Left cardiac atrium (tissue), 4 donors: ENCODE measurements around the gene PRR35. TPM values are rescaled to one million over a fixed set of nuclear protein-coding genes. Genes with fewer than 3 reads are reported as not detected.
A peak's percentile ranks its signal among the peaks of the same experiment; 100 is the strongest.

Experiments used
- ATAC-seq, 2 donors: fragments of 200-7000 bp; cut with Tn5 transposase; one replicate each; pipeline ENCODE4 v1.9.1; 2020; ENCODE audit warnings: mild to moderate bottlenecking in 2 of 2, moderate library complexity in 2 of 2
- DNase-seq: peaks from one replicate; pipeline ENCODE4 v3.0.0-alpha.2; 2020
- intact Hi-C, 2 donors: fragments of 100-400 bp; cut with DNase I; formaldehyde crosslinking; loops; one replicate each; pipeline versions ENCODE4 v1.14.1 to v1.15.1; 2022 to 2023
- total RNA-seq, 2 donors: library from RNA; stranded (reverse); fragmentation: NEBNext Ultra II Directional; extraction: Animal tissue kit (Norgen Biotek cat#: 25700); gene quantifications; one replicate each; pipeline ENCODE4 v1.2.1, GENCODE V29; 2021
- donor health status: DM: no; HTN: yes; CAD: no.
- donor health status: DM: no; HTN: yes; CAD: no; lungs with severe emphysema.
- donor health status: DM: yes; HTN: yes; CAD: no.
- donor health status: Dilated cardiomyopathy.

Gene PRR35
- total RNA-seq, 2 donors from 2014 or later = not detected

GRCh38 chr16:574021-574760 lies 14.0 kb downstream of the PRR35 start:
- intact Hi-C loops = loop anchor here in 1 of 2 donors (5.0 kb wide), 1 partner anchor 88 kb away; no protein-coding TSS in a partner anchor
- ATAC-seq = no peak
- no peak for DNase-seq

- intact Hi-C loops = no loop called here
- ATAC-seq (no peak), DNase-seq (no peak)
These were observed 15.4 kb downstream of the PRR35 start for GRCh38 chr16:575354-576196.

GRCh38 chr16:576197-576822 lies 16.1 kb downstream of the PRR35 start:
- DNase-seq (no peak), ATAC-seq (no peak)
- intact Hi-C loops = no loop called here

- ATAC-seq (no peak), DNase-seq (no peak)
- intact Hi-C loops = no loop called here
These were observed 16.6 kb downstream of the PRR35 start for GRCh38 chr16:576823-577201.

- intact Hi-C loops = no loop called here
- DNase-seq = no peak
- ATAC-seq = no peak
These were observed 17.6 kb downstream of the PRR35 start for GRCh38 chr16:577796-578195.

- intact Hi-C loops = no loop called here
- ATAC-seq (no peak), DNase-seq (no peak)
These were observed 18.2 kb downstream of the PRR35 start for GRCh38 chr16:578232-578869.

- ATAC-seq = peak; percentile 75 to 83
- intact Hi-C loops = no loop called here
- DNase-seq = peak; percentile 77
These were observed 18.7 kb downstream of the PRR35 start for GRCh38 chr16:578870-579405.

- intact Hi-C loops = loop anchor here in 1 of 2 donors (5.0 kb wide), 1 partner anchor 87 kb away; the partner anchor contains the start of gene RHOT2
- DNase-seq (no peak), ATAC-seq (no peak)
These were observed 20.1 kb downstream of the PRR35 start for GRCh38 chr16:580141-580945.

GRCh38 chr16:580946-581498 lies 20.8 kb downstream of the PRR35 start:
- DNase-seq (no peak), ATAC-seq (no peak)
- intact Hi-C loops = loop anchor here in 1 of 2 donors (5.0 kb wide), 1 partner anchor 86 kb away; the partner anchor contains the start of gene RHOT2

- intact Hi-C loops = loop anchor here in 1 of 2 donors (5.0 kb wide), 1 partner anchor 85 kb away; the partner anchor contains the start of gene RHOT2
These were observed 22.0 kb downstream of the PRR35 start for GRCh38 chr16:582218-582613.

GRCh38 chr16:582614-583331 lies 22.6 kb downstream of the PRR35 start:
- intact Hi-C loops = loop anchor here in 1 of 2 donors (5.0 kb wide), 1 partner anchor 85 kb away; the partner anchor contains the start of gene RHOT2
- no peak for DNase-seq

More at GRCh38 chr16:582218-582613, 22.0 kb downstream of the PRR35 start:
- ATAC-seq = no peak
- no peak for DNase-seq

GRCh38 chr16:583470-583814 lies 23.2 kb downstream of the PRR35 start:
- intact Hi-C loops = loop anchor here in 1 of 2 donors (5.0 kb wide), 1 partner anchor 84 kb away; the partner anchor contains the start of gene RHOT2
- ATAC-seq = no peak
- DNase-seq = peak; percentile 22

More at GRCh38 chr16:582614-583331, 22.6 kb downstream of the PRR35 start:
- no peak for ATAC-seq

- intact Hi-C loops = loop anchor here in 1 of 2 donors (5.0 kb wide), 1 partner anchor 83 kb away; the partner anchor contains the start of gene RHOT2
- DNase-seq = peak; percentile 18
These were observed 23.8 kb downstream of the PRR35 start for GRCh38 chr16:583815-584591.

GRCh38 chr16:585351-585750 lies 25.2 kb downstream of the PRR35 start:
- ATAC-seq (no peak), DNase-seq (no peak)
- intact Hi-C loops = no loop called here

More at GRCh38 chr16:583815-584591, 23.8 kb downstream of the PRR35 start:
- ATAC-seq = no peak

- ATAC-seq = no peak
- no peak for DNase-seq
- intact Hi-C loops = no loop called here
These were observed 26.0 kb downstream of the PRR35 start for GRCh38 chr16:586047-586644.
